B cell (primary cell): ENCODE data around the gene CLCN7.

Experiments used
- EZH2 ChIP-seq: IDR thresholded peaks from 2 replicates; pipeline ENCODE4 v1.6.1; 2012; ENCODE audit warnings: borderline replicate concordance, low read depth, mild to moderate bottlenecking, moderate library complexity, low read length; ENCODE audit not compliant: insufficient read depth, poor library complexity, severe bottlenecking
- TF ChIP-seq, protein P1 (sequence below): fragments of 200-600 bp; IDR thresholded peaks from one replicate; pipeline ENCODE4 v1.8.0; 2022; ENCODE audit warnings: antibody characterized with exemption, mild to moderate bottlenecking

DNA sequence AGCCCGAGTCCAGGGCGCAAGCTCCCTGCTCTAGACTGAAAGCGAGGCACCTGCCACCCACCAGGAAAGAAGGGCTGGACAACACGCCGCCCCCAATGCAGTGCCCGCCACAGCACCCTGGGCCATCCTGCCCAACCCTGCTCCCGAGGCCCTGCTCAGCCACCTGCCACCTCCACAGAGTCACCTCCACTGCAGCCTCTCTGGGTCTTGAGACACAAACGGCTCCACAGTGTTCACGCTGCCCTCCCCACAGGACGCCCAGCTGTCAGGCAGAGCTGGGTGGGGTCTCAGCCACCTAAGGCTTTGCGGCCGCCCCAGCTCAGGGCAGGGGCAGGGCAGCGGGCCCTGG is 9.3 kb downstream of the CLCN7 start:
- TF ChIP-seq, protein P1, sequence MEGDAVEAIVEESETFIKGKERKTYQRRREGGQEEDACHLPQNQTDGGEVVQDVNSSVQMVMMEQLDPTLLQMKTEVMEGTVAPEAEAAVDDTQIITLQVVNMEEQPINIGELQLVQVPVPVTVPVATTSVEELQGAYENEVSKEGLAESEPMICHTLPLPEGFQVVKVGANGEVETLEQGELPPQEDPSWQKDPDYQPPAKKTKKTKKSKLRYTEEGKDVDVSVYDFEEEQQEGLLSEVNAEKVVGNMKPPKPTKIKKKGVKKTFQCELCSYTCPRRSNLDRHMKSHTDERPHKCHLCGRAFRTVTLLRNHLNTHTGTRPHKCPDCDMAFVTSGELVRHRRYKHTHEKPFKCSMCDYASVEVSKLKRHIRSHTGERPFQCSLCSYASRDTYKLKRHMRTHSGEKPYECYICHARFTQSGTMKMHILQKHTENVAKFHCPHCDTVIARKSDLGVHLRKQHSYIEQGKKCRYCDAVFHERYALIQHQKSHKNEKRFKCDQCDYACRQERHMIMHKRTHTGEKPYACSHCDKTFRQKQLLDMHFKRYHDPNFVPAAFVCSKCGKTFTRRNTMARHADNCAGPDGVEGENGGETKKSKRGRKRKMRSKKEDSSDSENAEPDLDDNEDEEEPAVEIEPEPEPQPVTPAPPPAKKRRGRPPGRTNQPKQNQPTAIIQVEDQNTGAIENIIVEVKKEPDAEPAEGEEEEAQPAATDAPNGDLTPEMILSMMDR = no peak
- no peak for TF ChIP-seq EZH2
